Activated gamma-delta T cell treated with Interleukin-2 at 50 U/mL for 16 hours (primary cell): ENCODE results near the gene RER1.

ENCODE experiments used
- DNase-seq: peaks from one replicate; pipeline ENCODE4 v3.0.0-alpha.2; 2020

RER1 gene

DNA sequence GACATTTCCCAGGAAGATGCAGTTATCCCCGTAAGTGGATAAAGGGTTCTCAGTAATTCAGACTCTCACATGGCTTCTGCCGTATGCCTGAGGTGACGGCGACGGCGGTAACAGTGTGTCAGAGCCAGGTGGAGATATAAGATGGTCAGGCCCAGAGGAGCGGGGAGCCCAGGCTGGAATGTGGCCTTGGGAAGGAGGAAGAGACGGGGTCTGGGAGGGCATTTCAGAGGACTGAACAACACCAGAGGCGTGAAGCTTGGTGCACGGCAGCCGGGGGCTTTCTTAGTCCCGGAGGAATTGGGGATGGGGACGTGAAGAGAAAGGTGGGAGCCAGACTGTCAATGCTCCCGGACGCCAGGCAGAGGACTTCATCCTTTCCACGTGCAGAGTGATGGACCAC, 1.0 kb downstream of the RER1 start:
- no peak for DNase-seq

DNA sequence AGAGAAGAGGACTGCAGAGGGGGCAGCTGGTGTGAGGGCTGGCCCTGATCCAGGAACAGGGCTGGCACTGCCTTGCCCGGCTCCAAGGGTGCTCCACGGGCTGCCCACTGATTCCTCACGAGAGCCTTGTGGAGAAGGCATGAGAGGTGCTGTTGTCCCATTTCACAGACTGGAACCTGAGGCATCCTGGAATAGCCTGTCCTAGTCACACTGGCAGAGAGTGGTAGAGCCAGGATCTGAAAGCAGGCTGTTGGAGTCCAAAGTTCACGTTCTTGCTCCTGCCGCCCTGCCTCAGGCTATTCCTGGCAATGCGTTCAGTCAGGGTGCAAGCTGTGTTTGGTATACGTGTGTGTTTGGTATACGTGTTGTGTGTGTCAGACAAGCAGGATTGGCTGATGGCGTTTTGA, 1.8 kb downstream of the RER1 start:
- no peak for DNase-seq

DNA sequence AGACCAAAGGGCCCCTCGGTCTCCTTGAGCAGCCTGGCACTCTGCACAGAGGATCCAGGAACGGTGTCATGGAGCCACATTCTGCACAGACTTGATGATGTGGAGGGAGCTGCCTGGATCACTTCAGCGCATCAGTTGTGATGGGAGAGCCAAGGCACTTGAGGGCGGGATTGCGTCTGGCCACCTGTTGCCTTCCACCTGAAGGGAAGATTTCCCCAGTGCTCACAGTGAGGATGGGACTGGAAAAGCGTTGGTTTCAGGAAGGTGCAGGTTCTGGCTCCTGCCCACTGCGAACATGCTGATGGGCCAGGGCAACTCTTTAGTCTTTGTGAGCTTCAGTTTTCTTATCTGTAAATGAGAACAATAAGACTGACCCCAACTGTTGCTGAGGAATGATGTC, 2.6 kb downstream of the RER1 start:
- no peak for DNase-seq

DNA sequence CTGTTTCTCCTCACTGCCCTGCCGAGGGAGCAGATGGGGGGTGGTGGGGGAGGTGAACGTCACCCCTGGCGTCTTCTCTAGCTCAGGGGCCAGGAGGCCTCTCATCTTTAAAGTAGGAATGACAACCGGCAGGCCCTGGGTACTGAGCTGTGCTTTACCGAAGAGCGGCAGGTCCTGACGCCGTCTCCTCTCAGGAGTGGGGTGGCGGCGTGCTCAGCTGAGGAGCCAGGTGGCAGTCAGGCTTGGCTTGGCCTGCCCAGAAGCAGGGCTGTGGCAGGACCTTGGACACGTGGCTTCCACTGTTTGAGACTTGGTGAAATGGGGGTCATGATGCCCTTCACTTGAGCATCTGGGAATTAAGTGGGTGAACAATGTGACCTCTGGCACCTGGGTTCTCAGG, 3.1 kb downstream of the RER1 start:
- no peak for DNase-seq

DNA sequence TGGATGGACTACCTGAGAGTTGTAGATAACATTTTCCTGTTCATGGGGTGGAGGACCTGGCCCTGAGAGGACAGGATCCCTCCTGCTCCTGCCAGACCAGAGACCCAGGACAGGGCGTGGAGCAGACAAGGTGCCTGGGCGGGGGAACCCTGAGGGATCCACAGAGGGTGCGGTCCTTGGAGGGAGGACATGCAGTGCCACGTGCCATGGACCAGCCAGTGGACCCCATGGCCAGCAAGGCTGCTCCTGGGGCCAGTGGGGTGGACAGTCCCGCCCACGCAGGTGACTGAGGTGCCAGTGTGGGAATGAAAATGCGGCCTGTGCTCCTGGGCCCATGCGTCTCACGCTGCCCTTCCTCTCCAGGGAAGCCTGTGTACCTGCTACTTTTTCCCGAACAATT, 3.6 kb downstream of the RER1 start:
- DNase-seq, result no peak

DNA sequence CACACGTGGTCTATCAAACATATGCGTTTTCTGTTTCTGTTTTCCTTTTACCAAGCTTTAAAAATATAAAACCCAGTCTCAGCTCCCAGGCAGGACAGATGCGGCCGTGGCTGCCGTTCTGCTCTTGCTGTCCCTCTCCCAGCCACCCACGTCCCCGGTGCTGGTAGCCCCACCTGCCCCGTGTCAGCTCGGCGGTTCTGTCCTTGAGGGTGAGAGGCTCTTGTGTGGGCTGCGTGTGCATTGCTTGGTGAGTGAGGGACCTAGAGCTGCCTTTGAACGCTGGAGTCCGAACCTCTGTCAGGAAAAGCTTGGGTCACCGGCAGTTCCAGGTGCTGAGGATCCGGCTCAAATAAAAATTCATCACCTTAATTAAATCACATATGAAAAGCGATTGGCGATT, 4.4 kb downstream of the RER1 start:
- DNase-seq, result no peak

DNA sequence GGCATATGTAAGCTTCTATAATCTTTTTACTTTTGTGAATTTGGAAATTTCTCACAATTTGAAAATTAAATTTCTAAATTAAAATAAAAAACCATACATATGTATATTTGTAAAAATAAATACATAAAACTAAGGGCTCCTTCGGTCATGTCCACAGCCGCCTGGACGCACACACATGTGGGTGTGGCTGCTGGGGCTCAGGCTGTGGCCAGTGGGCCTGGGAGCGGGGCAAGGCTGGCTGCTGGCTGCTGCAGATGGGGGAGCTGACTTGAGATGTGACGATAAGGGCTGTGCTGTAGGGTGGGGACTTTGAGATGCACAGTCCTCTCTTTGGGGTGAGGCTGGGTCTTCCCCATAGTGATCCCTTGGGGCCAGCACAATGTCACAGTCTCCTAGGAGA, 4.8 kb downstream of the RER1 start:
- DNase-seq, result no peak

DNA sequence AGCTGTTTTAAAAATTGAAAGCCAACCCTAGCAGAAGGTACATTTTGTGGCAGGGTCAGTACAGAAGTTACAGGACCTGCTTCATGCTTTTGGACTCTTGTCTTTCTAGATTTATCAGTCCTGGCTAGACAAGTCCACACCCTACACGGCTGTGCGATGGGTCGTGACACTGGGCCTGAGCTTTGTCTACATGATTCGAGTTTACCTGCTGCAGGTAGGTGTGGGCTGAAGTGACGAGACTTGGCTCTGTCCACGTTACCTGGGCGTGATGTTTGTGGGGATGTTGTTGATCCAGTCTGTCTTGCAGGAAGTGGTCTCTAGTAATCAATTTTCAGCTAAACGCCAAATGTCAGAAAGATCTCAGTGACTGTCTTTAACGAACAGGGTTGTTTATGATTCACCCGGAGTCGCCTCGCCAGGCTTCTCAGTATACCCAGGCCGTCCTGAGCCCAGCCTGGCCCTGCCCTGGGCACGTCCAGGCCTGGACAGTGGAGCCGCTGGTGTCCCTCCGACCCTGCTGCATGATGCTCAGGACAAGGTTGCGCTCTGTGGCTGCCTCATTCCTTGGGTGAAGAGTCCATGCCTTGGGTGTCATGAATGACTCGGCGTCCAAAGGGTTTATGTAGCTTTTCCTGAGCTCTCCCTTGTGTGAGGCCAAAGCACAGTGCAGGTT, 5.5 kb downstream of the RER1 start:
- DNase-seq, result no peak

DNA sequence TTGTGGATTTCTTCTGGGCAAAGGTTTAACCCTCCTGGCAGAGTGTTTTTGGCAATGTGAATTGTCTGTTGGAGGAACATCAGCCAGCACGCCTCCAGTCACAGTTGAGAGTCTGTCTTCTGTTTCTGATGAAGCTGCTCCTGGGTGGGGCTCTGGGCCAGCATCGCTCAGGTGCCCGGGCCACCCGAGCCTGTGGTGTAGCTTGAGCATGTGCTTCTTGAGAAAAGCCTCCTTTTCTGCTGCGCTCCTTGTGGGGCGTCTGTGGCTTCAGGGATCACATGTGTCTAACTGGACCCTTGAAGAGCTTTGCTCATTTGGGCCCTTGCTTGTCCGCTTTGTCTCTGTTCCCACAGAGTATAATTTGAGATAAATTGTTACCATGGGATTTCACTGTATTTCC, 7.2 kb downstream of the RER1 start:
- no peak for DNase-seq

DNA sequence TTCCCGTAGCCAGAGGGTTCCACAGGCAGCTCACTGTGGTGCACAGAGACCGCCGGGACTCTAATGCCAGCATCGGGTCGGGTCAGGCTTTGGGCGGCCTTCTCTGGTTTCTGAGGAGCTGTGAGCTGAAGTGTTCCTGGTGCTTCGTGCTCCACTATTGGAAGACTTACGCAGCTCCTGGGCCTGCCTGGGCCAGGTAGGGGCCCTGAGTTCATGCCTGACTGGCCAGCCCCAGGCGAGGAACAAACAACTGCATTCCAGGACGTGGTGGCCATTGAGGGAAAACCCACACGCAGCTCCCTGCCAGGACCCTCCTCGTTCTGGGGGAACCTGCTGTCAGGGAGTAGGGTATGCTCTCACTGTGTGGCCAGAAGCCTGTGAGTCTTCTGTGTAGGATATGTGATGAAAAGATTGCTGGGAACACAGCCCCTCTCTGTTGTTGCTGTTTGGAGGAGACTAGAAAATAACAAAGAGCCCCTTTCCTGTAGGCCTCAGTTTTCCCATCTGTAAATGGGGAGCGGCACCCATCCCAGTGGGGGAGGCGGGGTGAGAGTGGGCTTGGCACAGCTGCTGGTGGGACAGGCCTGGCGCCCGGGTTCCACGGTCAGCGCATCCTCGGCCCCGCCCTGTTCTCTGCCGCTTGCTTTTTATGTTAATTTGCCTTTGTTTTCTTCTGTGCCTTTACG, 8.4 kb downstream of the RER1 start:
- no peak for DNase-seq

DNA sequence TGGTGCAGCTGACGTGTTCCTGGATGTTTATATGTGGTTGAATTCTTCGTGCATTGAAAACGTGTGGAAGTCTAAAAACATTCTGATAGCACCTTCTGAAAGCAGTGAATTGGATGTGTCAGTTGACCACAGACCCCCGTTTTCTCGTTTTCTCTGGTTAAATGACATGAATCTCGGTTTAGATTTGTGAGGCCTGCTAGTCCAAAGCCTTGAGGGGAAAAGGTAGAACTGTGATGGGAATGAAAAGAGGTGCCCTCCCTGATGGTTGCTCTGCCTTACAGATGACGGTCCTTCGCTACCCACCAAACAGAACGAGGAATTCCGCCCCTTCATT, 8.9 kb downstream of the RER1 start:
- no peak for DNase-seq

DNA sequence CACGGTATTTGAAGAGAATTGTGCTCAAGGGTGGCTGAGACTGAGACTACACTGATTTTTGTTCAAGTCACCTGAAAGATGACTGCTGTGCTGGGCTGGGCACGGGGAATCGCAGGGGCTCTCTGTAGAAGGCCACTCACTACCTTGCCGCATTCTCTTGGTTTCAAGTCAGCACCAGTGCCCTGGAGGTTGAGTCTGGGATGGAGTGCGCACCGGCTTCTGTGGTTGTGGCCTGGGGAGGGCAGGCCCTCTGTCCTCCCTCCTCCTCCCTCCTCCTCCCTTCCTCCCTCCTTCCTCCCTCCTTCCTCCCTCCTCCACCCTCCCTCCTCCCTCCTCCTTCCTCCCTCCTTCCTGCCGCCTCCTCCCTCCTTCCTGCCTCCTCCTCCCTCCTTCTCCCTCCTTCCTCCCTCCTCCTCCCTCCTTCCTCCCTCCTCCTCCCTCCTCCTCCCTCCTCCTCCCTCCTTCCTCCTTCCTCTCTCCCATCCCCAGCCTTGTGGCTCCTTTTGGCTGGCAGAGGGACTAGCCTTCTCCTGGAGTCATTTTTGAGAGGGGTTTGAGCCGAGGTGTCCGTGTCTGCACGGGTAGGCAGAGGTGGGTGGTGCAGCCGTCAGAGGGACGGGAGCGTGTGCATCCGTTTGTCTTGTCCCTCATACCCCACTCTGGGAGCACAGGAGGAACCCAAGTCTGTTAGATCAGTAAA, 9.5 kb downstream of the RER1 start:
- DNase-seq, result no peak

DNA sequence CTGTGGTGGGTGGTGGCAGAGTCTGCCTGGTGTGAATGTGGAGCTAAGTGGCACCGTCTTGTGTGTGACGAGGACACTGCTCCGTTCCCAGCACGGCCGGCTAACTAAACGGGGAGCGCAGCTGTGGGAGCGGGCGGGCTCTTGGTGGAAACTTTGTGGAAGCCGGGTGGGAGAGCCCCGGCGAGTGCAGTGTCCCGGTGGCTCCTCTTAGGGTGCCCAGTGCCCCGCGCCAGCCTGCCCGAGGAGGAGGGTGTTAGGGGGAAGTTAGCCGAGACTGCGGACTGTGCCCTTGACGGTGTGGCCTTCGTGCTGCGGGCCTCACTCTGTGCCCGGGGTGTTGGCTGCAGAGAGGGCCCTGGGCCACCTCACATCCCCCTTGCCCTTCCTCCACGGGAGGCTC, 10.8 kb downstream of the RER1 start:
- no peak for DNase-seq

DNA sequence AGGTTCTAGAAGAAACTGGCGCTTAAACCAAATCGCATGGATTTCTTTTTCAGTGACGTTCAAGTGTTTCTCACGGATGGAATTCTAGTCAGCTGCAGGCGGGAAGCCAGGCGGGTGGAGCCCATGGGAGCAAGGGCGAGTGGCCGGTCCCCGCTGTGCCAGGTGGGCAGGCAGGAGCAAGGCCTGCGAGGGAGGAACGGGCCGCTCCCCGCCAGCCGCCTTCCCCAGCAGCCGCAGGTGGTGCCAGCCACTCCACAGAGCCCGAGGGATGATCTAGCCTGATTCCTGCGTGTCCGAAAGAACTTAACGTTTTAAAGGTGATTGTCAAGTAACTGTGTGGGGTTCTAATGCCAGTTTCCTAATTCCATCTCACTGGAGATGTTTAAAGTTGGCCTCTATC, 11.6 kb downstream of the RER1 start:
- no peak for DNase-seq

DNA sequence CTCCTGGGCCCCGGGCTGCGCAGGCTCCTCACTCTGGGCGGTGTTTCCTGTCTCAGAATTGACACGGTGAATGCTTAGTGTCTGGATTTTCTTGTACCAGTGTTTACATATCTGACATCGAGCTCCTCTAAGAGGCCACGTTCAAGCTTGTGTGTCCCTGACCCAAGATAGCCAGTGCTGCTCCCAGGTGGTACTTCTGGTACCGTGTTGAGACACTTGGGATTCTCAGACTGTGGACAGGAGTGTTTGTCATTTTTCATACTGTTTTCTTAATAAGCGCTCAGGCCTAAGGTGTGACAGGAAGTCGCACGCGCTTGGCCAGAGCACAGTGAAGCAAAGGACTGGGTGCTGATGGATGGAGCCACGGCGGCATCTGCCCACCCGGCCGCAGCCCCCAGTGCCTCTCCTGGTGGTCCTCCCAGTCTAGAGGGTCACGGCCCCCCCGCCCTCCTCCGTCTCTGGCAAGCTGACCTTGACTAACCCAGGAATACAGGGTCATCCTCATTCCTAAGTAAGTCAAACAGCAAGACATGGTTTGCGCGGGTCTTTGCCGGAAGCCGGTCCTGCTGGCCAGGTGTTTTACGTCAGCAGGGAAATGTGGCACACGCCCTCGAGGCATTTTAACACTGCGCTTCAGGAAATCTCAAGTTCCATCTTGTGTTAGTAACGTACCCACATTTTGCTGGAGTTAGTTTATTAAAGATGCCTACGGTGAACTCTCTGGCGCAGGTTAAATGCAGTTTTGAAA, 12.7 kb downstream of the RER1 start:
- no peak for DNase-seq

DNA sequence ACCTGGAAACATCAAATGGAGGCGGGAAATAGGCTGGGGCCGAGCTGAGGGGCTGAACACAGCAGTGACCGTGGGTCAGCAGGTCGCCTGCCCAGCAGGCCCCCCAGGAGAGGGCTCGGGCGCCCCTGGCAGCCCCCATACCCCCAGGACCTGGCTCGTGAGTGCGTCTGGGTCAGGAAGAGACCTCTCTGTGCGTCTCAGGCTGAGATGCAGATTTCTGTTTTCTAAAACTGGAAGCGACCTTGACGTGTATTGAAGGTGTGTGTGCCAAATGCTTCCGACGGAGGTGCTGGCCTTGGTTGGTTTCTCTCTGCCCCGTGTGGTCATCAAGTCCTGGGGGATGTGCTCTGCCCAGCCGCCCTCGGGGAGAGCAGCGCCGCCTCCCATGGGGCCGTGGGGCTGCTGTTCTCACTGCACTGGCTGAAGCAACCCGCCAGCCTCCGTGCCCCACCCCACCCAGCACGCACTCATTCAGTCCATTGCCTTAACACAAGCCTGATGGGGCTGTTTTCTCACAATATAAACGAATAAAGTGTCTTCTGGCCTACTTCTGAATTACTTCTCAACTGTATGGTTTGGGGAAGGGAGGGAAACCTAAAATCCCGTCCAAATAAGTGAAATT, 13.4 kb downstream of the RER1 start:
- DNase-seq, result no peak

DNA sequence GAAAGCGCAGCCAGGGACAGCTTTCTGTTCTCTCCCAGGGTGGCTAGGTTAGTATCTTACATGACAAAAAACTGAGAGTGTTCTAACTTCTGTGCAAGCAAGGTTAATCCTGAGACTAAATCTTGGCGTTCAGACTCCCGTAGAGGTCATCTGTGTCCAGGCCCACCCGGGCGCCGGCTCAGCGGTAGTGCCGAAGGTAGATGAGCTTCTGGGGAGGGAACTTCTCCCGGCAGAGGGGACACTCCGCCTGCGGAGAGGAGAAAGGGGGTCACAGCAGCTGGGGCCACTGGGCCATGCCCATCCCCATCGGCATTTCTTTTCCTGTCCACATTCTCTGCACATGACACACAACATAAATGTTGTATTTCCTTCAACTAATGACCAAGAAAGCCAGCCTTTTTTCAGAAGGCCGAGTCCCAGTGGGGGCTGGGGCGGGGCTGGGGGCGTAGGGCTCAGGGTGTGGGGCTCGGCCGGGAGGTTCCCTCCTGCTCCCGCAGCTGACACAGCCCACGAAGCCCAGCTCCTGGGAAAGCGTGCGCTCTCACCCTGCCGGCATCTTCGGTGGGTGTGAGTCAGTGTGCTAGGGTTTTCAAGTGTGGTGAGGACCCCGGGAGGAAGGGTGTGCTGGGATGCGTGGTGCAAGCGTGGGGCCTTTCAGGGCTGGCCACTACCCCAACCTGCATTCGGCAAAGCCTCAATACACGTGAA, 14.1 kb downstream of the RER1 start:
- DNase-seq, result no peak

DNA sequence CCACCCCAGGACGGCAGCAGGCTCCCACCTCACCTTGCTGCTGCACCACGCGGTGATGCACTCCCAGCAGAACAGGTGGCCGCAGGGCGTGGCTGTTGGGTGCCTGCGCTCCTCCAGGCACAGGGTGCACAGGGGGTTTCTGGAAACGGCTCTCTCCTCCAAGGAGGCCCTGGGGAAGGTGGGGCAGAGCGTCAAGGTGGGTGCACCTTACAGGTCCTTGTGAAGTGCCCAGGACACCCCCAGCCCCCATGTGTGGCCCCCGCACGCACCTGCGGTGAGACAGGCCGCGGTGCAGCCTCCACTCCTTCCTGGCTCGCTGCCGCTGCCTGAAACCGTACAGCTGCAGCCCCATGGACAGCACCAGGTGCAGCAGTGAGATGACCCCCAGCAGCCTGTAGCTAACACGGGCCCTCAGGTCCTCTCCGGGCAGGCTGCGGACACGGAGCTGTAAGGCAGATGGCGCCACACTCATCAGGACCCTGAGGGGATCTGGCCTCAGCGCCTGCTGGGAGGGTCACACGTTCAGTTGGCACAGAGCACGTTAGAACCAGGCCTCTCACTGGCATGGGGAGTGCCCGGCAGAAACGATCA, 14.9 kb downstream of the RER1 start:
- no peak for DNase-seq

DNA sequence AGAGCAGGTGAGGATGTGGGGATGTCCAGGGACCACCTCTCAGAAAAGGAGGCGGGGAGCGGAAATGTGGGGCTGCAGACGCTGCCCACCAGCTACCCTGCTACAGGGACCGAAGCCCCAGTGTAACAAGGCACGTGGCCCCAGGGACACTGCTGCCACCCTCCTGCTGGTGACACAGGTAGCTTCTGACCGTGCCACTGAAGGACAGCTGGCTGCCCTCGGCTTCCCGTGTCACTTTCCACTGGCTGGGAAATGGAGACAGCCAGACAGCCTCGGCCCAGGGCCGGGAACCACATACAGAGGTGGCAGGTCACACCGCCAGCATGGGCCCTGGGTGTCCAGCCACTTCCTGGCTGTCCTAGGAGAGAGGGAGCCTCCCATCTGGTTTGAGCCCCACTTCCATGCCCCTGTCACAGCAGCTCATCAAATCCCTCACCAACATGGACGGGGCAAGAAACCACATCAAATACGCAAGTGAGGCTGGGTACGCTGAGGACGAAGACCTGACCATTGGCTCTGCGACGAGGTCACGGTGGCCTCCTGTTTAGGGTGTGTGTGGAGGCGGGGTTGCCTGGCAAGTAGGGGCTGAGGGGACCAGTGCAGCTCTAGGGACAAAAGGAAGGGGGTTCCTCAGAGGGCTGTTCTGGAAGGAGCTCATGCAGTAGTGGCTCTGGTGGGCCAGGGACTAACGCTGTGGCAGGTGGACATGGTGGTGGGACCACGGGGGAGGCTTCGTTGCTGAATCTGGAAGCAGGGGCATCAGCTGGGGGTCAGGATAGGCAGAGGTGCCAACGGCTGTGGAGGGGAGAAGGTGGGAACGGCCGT, 15.7 kb downstream of the RER1 start:
- no peak for DNase-seq

DNA sequence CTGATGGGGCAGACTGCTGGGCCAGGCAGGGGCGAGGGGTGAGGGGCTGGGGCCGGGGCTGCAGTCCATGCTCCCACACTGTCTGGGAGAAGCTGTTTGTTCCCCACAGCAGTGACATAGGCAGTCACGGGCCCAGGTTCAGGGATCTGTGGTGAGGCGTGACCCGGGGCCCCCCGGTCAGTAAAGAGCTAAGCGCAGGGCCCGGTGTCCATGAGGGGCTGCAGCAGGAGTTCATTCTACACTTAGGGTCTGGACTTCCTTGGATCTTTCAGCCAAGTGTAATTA, 16.3 kb downstream of the RER1 start:
- DNase-seq, result no peak

DNA sequence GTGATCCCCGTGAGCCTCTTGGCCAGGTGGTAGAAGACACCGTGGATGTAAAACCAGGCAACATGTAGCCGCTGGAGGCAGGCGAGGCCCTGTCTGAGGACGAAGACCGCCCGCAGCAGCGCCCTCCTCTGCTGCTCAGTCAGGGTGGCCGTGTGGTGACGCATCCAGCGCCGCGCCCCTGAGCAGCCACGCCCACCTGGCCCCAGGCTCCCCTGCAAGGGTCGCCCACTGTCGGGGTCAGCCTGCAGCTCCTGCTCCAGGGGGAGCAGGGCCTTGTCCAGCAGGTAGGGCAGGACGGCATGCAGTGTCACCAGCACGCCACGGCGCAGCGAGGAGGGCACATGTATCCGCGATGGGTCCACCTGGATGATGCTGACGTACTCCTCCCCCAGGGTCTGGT, 16.8 kb downstream of the RER1 start:
- no peak for DNase-seq

DNA sequence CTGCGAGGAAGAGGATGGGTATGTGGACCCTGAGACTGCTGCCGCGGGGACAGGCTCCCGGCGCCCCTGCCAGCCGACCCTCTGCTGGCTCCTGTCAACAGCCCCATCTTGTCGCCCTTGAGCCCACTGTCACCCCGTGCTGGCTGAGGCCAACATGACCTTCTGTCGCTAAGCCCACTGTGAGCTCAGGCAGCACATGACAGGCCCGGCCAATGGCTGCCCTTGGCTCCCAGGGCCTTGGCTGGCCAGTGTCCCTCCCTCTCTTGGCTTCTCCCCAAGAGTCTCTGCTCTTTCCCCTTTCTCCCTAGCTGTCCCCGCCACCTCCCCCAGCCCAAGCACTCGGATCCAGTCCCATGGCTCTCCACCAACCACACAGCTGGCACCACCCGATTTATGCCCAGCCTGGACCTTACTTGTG, 17.2 kb downstream of the RER1 start:
- no peak for DNase-seq
